HepG2 (cell line): ENCODE results near the gene ACACB. TPM values are rescaled to one million over a fixed set of nuclear protein-coding genes. Genes with fewer than 3 reads are reported as not detected.

ENCODE experiments used
- ATF7-NPFF ChIP-seq: sonication (generic); formaldehyde crosslinking; IDR thresholded peaks from 2 replicates; pipeline ENCODE4 v1.8.1; 2023; ENCODE audit warnings: mild to moderate bottlenecking, low read depth, missing genetic modification reagents, moderate library complexity
- GATAD2A ChIP-seq: IDR thresholded peaks from 2 replicates; pipeline ENCODE4 v1.6.1; 2016
- HMG20A ChIP-seq: IDR thresholded peaks from 2 replicates; pipeline ENCODE4 v1.6.1; 2016; ENCODE audit warnings: borderline replicate concordance
- HMG20B ChIP-seq: conservative IDR thresholded peaks from 2 replicates; pipeline ENCODE4 v1.6.1; 2016; ENCODE audit warnings: missing genetic modification reagents, missing compliant biosample characterization
- HNF4G ChIP-seq, 2 experiments: sonication (generic) in 1 of 2; formaldehyde crosslinking in 1 of 2; IDR thresholded peaks; 2 replicates each; pipeline versions ENCODE4 v1.4.0 to v1.6.1; 2011 to 2020; ENCODE audit warnings: borderline replicate concordance in 2 of 2, low read depth in 2 of 2, mild to moderate bottlenecking in 2 of 2, low read length in 1 of 2, missing genetic modification reagents in 1 of 2, moderate library complexity in 1 of 2
- HOXA7 ChIP-seq: sonication (generic); formaldehyde crosslinking; IDR thresholded peaks from 2 replicates; pipeline ENCODE4 v1.8.1; 2022; ENCODE audit warnings: mild to moderate bottlenecking, missing genetic modification reagents, moderate library complexity
- MATR3 ChIP-seq: sonication (generic); formaldehyde crosslinking; IDR thresholded peaks from 2 replicates; pipeline ENCODE4 v1.4.0; 2020; ENCODE audit warnings: missing genetic modification reagents
- MAZ ChIP-seq, 2 experiments: sonication (generic) in 1 of 2; formaldehyde crosslinking in 1 of 2; IDR thresholded peaks; 2 replicates each; pipeline versions ENCODE4 v1.5.0 to v1.6.1; 2012 to 2020; ENCODE audit warnings: low read depth in 2 of 2, mild to moderate bottlenecking in 2 of 2, borderline replicate concordance in 1 of 2, improper control_type of control experiment in 1 of 2, low read length in 1 of 2, missing genetic modification reagents in 1 of 2, moderate library complexity in 1 of 2
- MED13 ChIP-seq: sonication (generic); formaldehyde crosslinking; IDR thresholded peaks from 2 replicates; pipeline ENCODE4 v1.5.0; 2020; ENCODE audit warnings: missing genetic modification reagents
- MLX ChIP-seq: IDR thresholded peaks from 2 replicates; pipeline ENCODE4 v1.6.1; 2016
- MTF1 ChIP-seq: sonication (generic); formaldehyde crosslinking; IDR thresholded peaks from 2 replicates; pipeline ENCODE4 v1.5.0; 2020; ENCODE audit warnings: missing genetic modification reagents
- POGK ChIP-seq: sonication (generic); formaldehyde crosslinking; conservative IDR thresholded peaks from 2 replicates; pipeline ENCODE4 v1.8.0; 2022; ENCODE audit warnings: mild to moderate bottlenecking, moderate library complexity, missing genetic modification reagents
- RFX5 ChIP-seq: IDR thresholded peaks from 2 replicates; pipeline ENCODE4 v1.6.1; 2011; ENCODE audit warnings: low read depth, low read length, improper control_type of control experiment
- SOX13 ChIP-seq, 3 experiments: fragments of 450-650 bp in 1 of 3; sonication (generic) in 1 of 3; formaldehyde crosslinking in 1 of 3; IDR thresholded peaks in 2 of 3; conservative IDR thresholded peaks in 1 of 3; 2 replicates each; pipeline versions ENCODE4 v1.5.0 to v1.6.1; 2016 to 2020; ENCODE audit warnings: antibody characterized with exemption in 1 of 3, mild to moderate bottlenecking in 1 of 3, missing compliant biosample characterization in 1 of 3, missing genetic modification reagents in 1 of 3, moderate library complexity in 1 of 3
- TBX2 ChIP-seq: sonication (generic); formaldehyde crosslinking; IDR thresholded peaks from 2 replicates; pipeline ENCODE4 v1.5.0; 2020; ENCODE audit warnings: missing genetic modification reagents, mild to moderate bottlenecking, borderline replicate concordance
- TEAD3 ChIP-seq: optimal IDR thresholded peaks from 2 replicates; pipeline ENCODE3; 2016; ENCODE audit warnings: borderline replicate concordance
- U2AF2 ChIP-seq: fragments of 200-400 bp; formaldehyde crosslinking; IDR thresholded peaks from 2 replicates; pipeline ENCODE4 v1.6.1; 2017; ENCODE audit warnings: low read depth, mild to moderate bottlenecking, low read length
- ZBTB38 ChIP-seq: sonication (generic); formaldehyde crosslinking; IDR thresholded peaks from 2 replicates; pipeline ENCODE4 v1.5.1; 2020; ENCODE audit warnings: mild to moderate bottlenecking, missing genetic modification reagents
- ZFP36L1 ChIP-seq: sonication (generic); formaldehyde crosslinking; IDR thresholded peaks from 2 replicates; pipeline ENCODE4 v1.8.0; 2022; ENCODE audit warnings: mild to moderate bottlenecking, missing genetic modification reagents, moderate library complexity
- ZNF101 ChIP-seq: sonication (generic); formaldehyde crosslinking; IDR thresholded peaks from 2 replicates; pipeline ENCODE4 v1.4.0; 2020; ENCODE audit warnings: mild to moderate bottlenecking, low read depth, missing genetic modification reagents, borderline replicate concordance
- ZNF350 ChIP-seq: sonication (generic); formaldehyde crosslinking; IDR thresholded peaks from 2 replicates; pipeline ENCODE4 v1.4.0; 2020; ENCODE audit warnings: mild to moderate bottlenecking, low read depth, missing genetic modification reagents, borderline replicate concordance
- ZNF367 ChIP-seq: sonication (generic); formaldehyde crosslinking; IDR thresholded peaks from 2 replicates; pipeline ENCODE4 v1.4.0; 2020; ENCODE audit warnings: missing genetic modification reagents, borderline replicate concordance
- ZNF44 ChIP-seq: sonication (generic); formaldehyde crosslinking; IDR thresholded peaks from 2 replicates; pipeline ENCODE4 v1.5.1; 2020; ENCODE audit warnings: mild to moderate bottlenecking, missing genetic modification reagents
- ZNF552 ChIP-seq: sonication (generic); formaldehyde crosslinking; IDR thresholded peaks from 2 replicates; pipeline ENCODE4 v1.9.0; 2022; ENCODE audit warnings: missing genetic modification reagents, mild to moderate bottlenecking, borderline replicate concordance
- ZNF737 ChIP-seq: sonication (generic); formaldehyde crosslinking; IDR thresholded peaks from 2 replicates; pipeline ENCODE4 v1.5.0; 2020; ENCODE audit warnings: missing genetic modification reagents, mild to moderate bottlenecking, borderline replicate concordance
- ZNF776 ChIP-seq: sonication (generic); formaldehyde crosslinking; IDR thresholded peaks from 2 replicates; pipeline ENCODE4 v1.4.0; 2020; ENCODE audit warnings: mild to moderate bottlenecking, missing genetic modification reagents
- ZNF788 ChIP-seq: sonication (generic); formaldehyde crosslinking; IDR thresholded peaks from 2 replicates; pipeline ENCODE4 v1.5.0; 2020; ENCODE audit warnings: mild to moderate bottlenecking, missing genetic modification reagents, borderline replicate concordance
- polyA plus RNA-seq, 8 experiments: library from polyadenylated mRNA; depleted of rRNA in 3 of 8; stranded (reverse) in 7 of 8; unstranded in 1 of 8; fragments of >200 nt; fragmentation: Illumina TruSeq in 4 of 8; extraction: Trizol in 4 of 8; gene quantifications; 2 replicates each; pipeline versions ENCODE4 v1.2.1 to v1.2.3, GENCODE V29; 2011 to 2016; ENCODE audit warnings: low read depth in 4 of 8, missing spikeins in 1 of 8, mixed read lengths in 1 of 8; ENCODE audit not compliant: insufficient read depth in 1 of 8
- total RNA-seq, 5 experiments: library from RNA; depleted of rRNA; stranded (reverse); fragments of >200 nt; fragmentation: Illumina TruSeq; extraction: Trizol; gene quantifications; 2 replicates each; pipeline ENCODE4 v1.2.3, GENCODE V29; 2016; ENCODE audit warnings: low read depth in 1 of 5

Gene ACACB
- total and polyA plus RNA-seq, 2 of the 13 experiments (the other 11 are each of a cell fraction or from before 2014, with no cell fraction given): 6.2 to 8.6 TPM

GRCh38 chr12:109277899-109278762, 161.7 kb downstream of the ACACB start (continued):
- TF ChIP-seq POGK (CRISPR knock-in tag): no peak; the same call in 1 of the 2 replicates
- TF ChIP-seq TEAD3 (CRISPR knock-in tag): no peak
- no peak for TF ChIP-seq MTF1 (CRISPR knock-in tag)
- peak; percentile 85; the same call in 1 of the 2 replicates for TF ChIP-seq SOX13 (IDR thresholded peaks at IDR 0.05)
- TF ChIP-seq SOX13 (CRISPR knock-in tag; conservative IDR thresholded peaks at IDR 0.05 in 1 of 2, IDR thresholded peaks at IDR 0.05 in 1 of 2): peak in 1 of 2 experiments; percentile 99; a peak in 2 of 4 replicates
- TF ChIP-seq MLX: peak; percentile 63; the same call in 1 of the 2 replicates
- TF ChIP-seq ZNF737 (CRISPR knock-in tag): no peak
- TF ChIP-seq RFX5: no peak
- TF ChIP-seq ZBTB38 (CRISPR knock-in tag): no peak
- no peak for TF ChIP-seq ZNF101 (CRISPR knock-in tag)
- peak; percentile 98 for TF ChIP-seq GATAD2A
- TF ChIP-seq MAZ (IDR thresholded peaks at IDR 0.05; ENCODE audit: borderline replicate concordance, low read depth, low read length): no peak
- no peak for TF ChIP-seq MAZ (CRISPR knock-in tag; IDR thresholded peaks at IDR 0.05; ENCODE audit: low read depth)
- no peak for TF ChIP-seq ZNF367 (CRISPR knock-in tag)
- peak; percentile 57; the same call in 1 of the 2 replicates for TF ChIP-seq ZFP36L1 (CRISPR knock-in tag)
- TF ChIP-seq ZNF350 (CRISPR knock-in tag): peak; percentile 44; the same call in 1 of the 2 replicates
- peak; percentile 57; the same call in 1 of the 2 replicates for TF ChIP-seq HNF4G (IDR thresholded peaks at IDR 0.05; ENCODE audit: borderline replicate concordance, low read depth, low read length)
- TF ChIP-seq HNF4G (CRISPR knock-in tag; IDR thresholded peaks at IDR 0.05; ENCODE audit: borderline replicate concordance, low read depth): 0 out of 2 replicates have a peak, but pooled peaks have one; percentile 4
- no peak for TF ChIP-seq HOXA7 (CRISPR knock-in tag)
- no peak for TF ChIP-seq MATR3
- TF ChIP-seq MED13 (CRISPR knock-in tag): no peak
- TF ChIP-seq TBX2 (CRISPR knock-in tag): peak; percentile 91
- no peak for TF ChIP-seq ZNF44 (CRISPR knock-in tag)
- TF ChIP-seq ZNF788 (CRISPR knock-in tag): 0 out of 2 replicates have a peak, but pooled peaks have one; percentile 37
- no peak for TF ChIP-seq ZNF776 (CRISPR knock-in tag)
- TF ChIP-seq ZNF552 (CRISPR knock-in tag): no peak
- TF ChIP-seq ATF7-NPFF: no peak
- no peak for TF ChIP-seq HMG20B (CRISPR knock-in tag)
- TF ChIP-seq HMG20A (CRISPR knock-in tag): peak; percentile 78; the same call in 1 of the 2 replicates
- no peak for TF ChIP-seq U2AF2
